HCT116 (cell line): ENCODE measurements around the gene GPR180. TPM values are rescaled to one million over a fixed set of nuclear protein-coding genes. Genes with fewer than 3 reads are reported as not detected.
A peak's percentile ranks its signal among the peaks of the same experiment; 100 is the strongest.

Experiments
- ATAC-seq: fragments of 200-7000 bp; cut with Tn5 transposase; 2 replicates; pipeline ENCODE4 v1.9.1; 2020; ENCODE audit warnings: mild to moderate bottlenecking, moderate library complexity
- BruUV-seq: library from RNA; stranded (reverse); fragments of 400-500 nt; replicated peaks from 2 replicates; lab custom pipeline; 2021; lab: Mats Ljungman, UMichigan
- CTCF ChIA-PET: fragments of 300-600 bp; sonication (Branson Sonifier 250); formaldehyde crosslinking; loops from one replicate; lab custom pipeline; 2021; ENCODE audit warnings: antibody characterized with exemption; lab: Charles Lee
- POLR2A ChIA-PET: fragments of 300-600, 350-600 bp; sonication (Branson Sonifier 250); formaldehyde crosslinking; loops from one replicate; lab custom pipeline; 2021; ENCODE audit warnings: antibody characterized with exemption; lab: Charles Lee
- RAD21 ChIA-PET, 2 experiments: fragments of 300-600 bp; sonication (Branson Sonifier 250); formaldehyde crosslinking; loops; one replicate each; lab custom pipeline; 2023; ENCODE audit warnings: low total read pairs in 2 of 2; ENCODE audit not compliant: uncharacterized antibody in 2 of 2, unreplicated experiment in 2 of 2, low non-redundant PET in 1 of 2; lab: Charles Lee
- DNase-seq: peaks from one replicate; pipeline ENCODE4 v3.0.0-alpha.2; 2010; ENCODE audit warnings: low read depth, low spot score
- H2AFZ ChIP-seq: fragments of 200-600 bp; shearing (Covaris generic), sonication (generic); 2 replicates; pipeline ENCODE4 v1.6.1; 2017; ENCODE audit warnings: low read depth, mixed run types, mixed read lengths, antibody characterized with exemption, low read length; ENCODE audit not compliant: poor library complexity, severe bottlenecking
- H3K27ac ChIP-seq: 2 replicates; pipeline ENCODE4 v1.5.1; 2012; ENCODE audit warnings: low read depth, low read length
- H3K27me3 ChIP-seq: fragments of 200-600 bp; sonication (generic); 2 replicates; pipeline ENCODE4 v1.6.1; 2016; ENCODE audit warnings: mixed run types, low read length, mixed read lengths; ENCODE audit not compliant: insufficient read depth
- H3K36me3 ChIP-seq, 2 experiments: fragments of 200-500 bp in 1 of 2; fragments of 200-600 bp in 1 of 2; sonication (Bioruptor generic) in 1 of 2; sonication (generic) in 1 of 2; 2 replicates each; pipeline versions ENCODE4 v1.5.1 to v1.6.1; 2014 to 2016; ENCODE audit warnings: low read length in 2 of 2, inconsistent platforms in 1 of 2, mixed read lengths in 1 of 2, mixed run types in 1 of 2; ENCODE audit not compliant: insufficient read depth in 2 of 2, control insufficient read depth in 1 of 2
- H3K4me1 ChIP-seq, 2 experiments: fragments of 200-600 bp in 1 of 2; sonication (generic) in 1 of 2; 2 replicates each; pipeline versions ENCODE4 v1.5.1 to v1.6.1; 2012 to 2017; ENCODE audit warnings: low read length in 2 of 2, inconsistent platforms in 1 of 2, mild to moderate bottlenecking in 1 of 2, mixed read lengths in 1 of 2, mixed run types in 1 of 2, moderate library complexity in 1 of 2; ENCODE audit not compliant: insufficient read depth in 2 of 2, control insufficient read depth in 1 of 2
- H3K4me2 ChIP-seq: fragments of 200-600 bp; sonication (generic); 2 replicates; pipeline ENCODE4 v1.6.1; 2017; ENCODE audit warnings: mixed run types, low read length, mixed read lengths
- H3K4me3 ChIP-seq, 2 experiments: fragments of 200-600 bp in 1 of 2; sonication (generic) in 1 of 2; replicated peaks in 1 of 2; 2 replicates each; pipeline ENCODE4 v1.5.1; 2011 to 2016; ENCODE audit warnings: low read length in 2 of 2, control low read depth in 1 of 2, low read depth in 1 of 2, mild to moderate bottlenecking in 1 of 2, mixed read lengths in 1 of 2, mixed run types in 1 of 2
- H3K79me2 ChIP-seq: fragments of 200-600 bp; sonication (generic); 2 replicates; pipeline ENCODE4 v1.6.1; 2017; ENCODE audit warnings: mild to moderate bottlenecking, mixed run types, low read length, moderate library complexity, mixed read lengths; ENCODE audit not compliant: insufficient read depth
- H3K9ac ChIP-seq: fragments of 200-600 bp; sonication (generic); 2 replicates; pipeline ENCODE4 v1.6.1; 2016; ENCODE audit warnings: low read length, mixed read lengths
- H3K9me2 ChIP-seq: fragments of 200-600 bp; sonication (generic), shearing (Covaris generic); 2 replicates; pipeline ENCODE4 v1.6.1; 2017; ENCODE audit warnings: mixed run types, mild to moderate bottlenecking, moderate library complexity; ENCODE audit not compliant: insufficient read depth
- H3K9me3 ChIP-seq, 2 experiments: fragments of 200-500 bp in 1 of 2; fragments of 200-600 bp in 1 of 2; sonication (Bioruptor generic) in 1 of 2; sonication (generic) in 1 of 2; 2 replicates each; pipeline ENCODE4 v1.6.1; 2014 to 2017; ENCODE audit warnings: low read length in 2 of 2, mixed read lengths in 2 of 2, inconsistent platforms in 1 of 2, low read depth in 1 of 2, mild to moderate bottlenecking in 1 of 2, mixed run types in 1 of 2, moderate library complexity in 1 of 2; ENCODE audit not compliant: control insufficient read depth in 1 of 2, insufficient read depth in 1 of 2
- H4K20me1 ChIP-seq: fragments of 200-600 bp; sonication (generic), shearing (Covaris generic); 2 replicates; pipeline ENCODE4 v1.6.1; 2017; ENCODE audit warnings: mixed run types, mild to moderate bottlenecking, moderate library complexity; ENCODE audit not compliant: insufficient read depth
- CEBPB ChIP-seq: IDR thresholded peaks from 2 replicates; pipeline ENCODE4 v1.6.1; 2012; ENCODE audit warnings: low read depth
- CTCF ChIP-seq, 3 experiments: fragments of 200-600 bp in 1 of 3; sonication (generic) in 1 of 3; IDR thresholded peaks in 2 of 3; conservative IDR thresholded peaks in 1 of 3; 2 replicates each; pipeline ENCODE4 v1.5.1; 2012 to 2017; ENCODE audit warnings: low read depth in 2 of 3, low read length in 2 of 3, antibody characterized with exemption in 1 of 3, borderline replicate concordance in 1 of 3, control low read depth in 1 of 3, mild to moderate bottlenecking in 1 of 3, mixed read lengths in 1 of 3, mixed run types in 1 of 3, moderate library complexity in 1 of 3; ENCODE audit not compliant: insufficient read depth in 1 of 3
- RAD21 ChIP-seq: IDR thresholded peaks from 2 replicates; pipeline ENCODE4 v1.6.1; 2012; ENCODE audit warnings: low read depth, mild to moderate bottlenecking
- intact Hi-C: fragments of 100-400 bp; cut with micrococcal nuclease; formaldehyde crosslinking; loops from 2 replicates; pipeline ENCODE4 v1.10.0; 2022
- total RNA-seq: library from RNA; stranded (reverse); gene quantifications from one replicate; pipeline ENCODE4 v1.2.1, GENCODE V29; 2021; ENCODE audit not compliant: unreplicated experiment

The GPR180 gene
- total RNA-seq, 1 experiment from 2014 or later, result 6.4 TPM

- Histone ChIP-seq H3K27ac (no peak overlapping the region), H3K4me3 (no peak overlapping the region), H3K4me1 (no peaks in the 10 kb centered on the region), H4K20me1 (peaks cover 4% of the 10 kb centered on the region; the same call in 1 of the 2 replicates), H3K79me2 (no peaks in the 10 kb centered on the region; the same call in 1 of the 2 replicates), H3K27me3 (no peaks in the 10 kb centered on the region), H3K9me3 (no peaks in the 10 kb centered on the region), H3K4me2 (no peak overlapping the region), H3K36me3 (no peaks in the 10 kb centered on the region; a peak in 1 of 4 replicates), H3K9me2 (no peaks in the 10 kb centered on the region), H3K9ac (no peak overlapping the region), H2AFZ (no peak overlapping the region)
- BruUV-seq, result no TSS peak
- DNase-seq, result no peak
- intact Hi-C loops, result loop anchor here (1.0 to 5.0 kb wide), 3 partner anchors 182 to 750 kb away; no protein-coding TSS in a partner anchor
- RAD21 ChIA-PET, result interaction anchor here (0.6 to 2.4 kb wide), 4 partner anchors 181 to 192 kb away, joined by 3 to 7 read pairs (median 4); no protein-coding TSS in a partner anchor
- TF ChIP-seq CTCF (IDR thresholded peaks at IDR 0.05 in 2 of 3, conservative IDR thresholded peaks at IDR 0.05 in 1 of 3; ENCODE audit: borderline replicate concordance in 1 of 3, insufficient read depth in 1 of 3, low read depth in 2 of 3, low read length in 2 of 3) (peak; percentile 38 to 75 (median 50); a peak in 5 of 6 replicates), CEBPB (no peak), RAD21 (peak; percentile 66)
- CTCF ChIA-PET, result interaction anchor here (0.7 to 7.4 kb wide), 15 partner anchors 9 to 787 kb away, joined by 3 to 110 read pairs (median 5); partner anchors contain the start of genes GPR180 and TGDS
- POLR2A ChIA-PET, result interaction anchor here (0.7 kb wide), 1 partner anchor 202 kb away, joined by 3 read pairs; no protein-coding TSS in a partner anchor
- peak; percentile 56; the same call in 1 of the 2 replicates for ATAC-seq
These were observed 15.8 kb downstream of the GPR180 start for GRCh38 chr13:94617389-94618000.
